Measurements from ENCODE around the gene STK24. TPM values are rescaled to one million over a fixed set of nuclear protein-coding genes. Genes with fewer than 3 reads are reported as not detected.

Gene STK24
- polyA plus RNA-seq, 1 of the 3 experiments (the other 2 are of a cell fraction) = 30.5 TPM

DNA sequence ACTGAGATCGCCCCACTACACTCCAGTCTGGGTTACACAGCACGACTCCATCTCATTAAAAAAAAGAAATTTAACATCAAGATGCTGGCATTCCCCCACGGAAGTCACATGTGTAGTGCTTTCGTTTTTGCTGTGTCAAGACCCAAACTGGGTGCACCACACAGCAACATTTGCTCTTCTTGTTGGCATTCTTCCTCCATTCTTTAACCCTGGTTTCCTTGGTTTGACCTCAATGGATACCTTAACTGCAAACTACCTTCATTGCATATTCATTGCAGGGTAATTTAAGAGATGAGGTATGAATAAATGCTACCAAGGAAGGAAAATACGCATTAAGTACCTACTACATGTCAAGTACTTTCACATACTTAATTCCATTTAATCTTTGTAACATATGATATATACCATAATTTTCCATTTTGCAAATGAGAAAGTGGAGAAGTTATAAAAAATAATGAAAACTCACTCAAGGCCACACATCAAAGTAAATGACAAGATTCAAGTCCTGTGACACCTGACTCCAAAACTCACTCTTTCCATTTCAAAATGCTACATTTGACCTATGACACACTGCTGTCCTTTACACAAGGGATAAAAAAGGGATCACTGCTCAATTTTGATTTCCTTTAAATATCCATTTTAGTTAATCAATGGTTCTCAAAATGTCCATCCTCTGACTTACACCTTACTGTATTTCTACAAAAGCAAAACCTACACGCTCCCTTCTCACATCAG lies 59.2 kb downstream of the STK24 start:
- Histone ChIP-seq H3K27ac (ENCODE audit: low read depth in 2 of 2, low read length in 1 of 2) (no peak overlapping the region), H3K4me2 (no peak overlapping the region), H3K36me3 (replicated peaks in 1 of 2; ENCODE audit: control insufficient read depth in 1 of 2, insufficient read depth in 2 of 2, low read length in 1 of 2) (peaks cover 10 to 27% of the 10 kb centered on the region in 2 experiments), H3K79me2 (ENCODE audit: insufficient read depth) (peaks cover 61% of the 10 kb centered on the region), H3K4me3 (ENCODE audit: low read depth in 2 of 2, low read length in 1 of 2) (no peak overlapping the region), H2AFZ (ENCODE audit: low read depth) (no peak overlapping the region), H3K9me3 (no peaks in the 10 kb centered on the region), H3K9ac (no peak overlapping the region), H3K9me2 (no peaks in the 10 kb centered on the region), H3K27me3 (ENCODE audit: insufficient read depth) (no peaks in the 10 kb centered on the region), H3F3A (replicated peaks; ENCODE audit: insufficient read depth) (peaks cover 5% of the 10 kb centered on the region), H4K20me1 (ENCODE audit: insufficient read depth) (peaks cover 42% of the 10 kb centered on the region), H3K4me1 (ENCODE audit: control insufficient read depth in 1 of 2, insufficient read depth in 2 of 2, low read depth in 1 of 2, low read length in 1 of 2) (peaks cover 0 to 8% of the 10 kb centered on the region in 2 experiments; a peak in 1 of 4 replicates)
- WGBS (ENCODE audit: low lambda C conversion rate) = over 99% methylated on average over 6 of the region's 6 CpGs
- ChIA-PET CTCF (interaction anchor here (0.7 to 0.8 kb wide), 2 partner anchors 10 to 168 kb away, joined by 3 read pairs; no protein-coding TSS in a partner anchor), POLR2A (no interaction called here)
- TF ChIP-seq RCOR1 (IDR thresholded peaks at IDR 0.05; ENCODE audit: low read length) (no peak), CHD2 (IDR thresholded peaks at IDR 0.05; ENCODE audit: low read length, partially characterized antibody) (no peak), JUND (IDR thresholded peaks at IDR 0.05) (no peak), RAD21 (IDR thresholded peaks at IDR 0.05; ENCODE audit: low read length) (no peak), MXI1 (IDR thresholded peaks at IDR 0.05; ENCODE audit: low read depth, low read length) (no peak), SMC3 (IDR thresholded peaks at IDR 0.05; ENCODE audit: low read depth, low read length) (no peak), RFX5 (IDR thresholded peaks at IDR 0.05; ENCODE audit: low read length) (no peak), TEAD4 (IDR thresholded peaks at IDR 0.05; ENCODE audit: borderline replicate concordance, insufficient read depth) (no peak), FOXJ3 (CRISPR knock-in tag; IDR thresholded peaks at IDR 0.05) (no peak)
- no peak for DNase-seq

- Histone ChIP-seq H2AFZ (ENCODE audit: low read depth) (no peak overlapping the region), H3K4me3 (ENCODE audit: low read depth in 2 of 2, low read length in 1 of 2) (no peak overlapping the region), H3K36me3 (replicated peaks in 1 of 2; ENCODE audit: control insufficient read depth in 1 of 2, insufficient read depth in 2 of 2, low read length in 1 of 2) (peaks cover 10 to 29% of the 10 kb centered on the region in 2 experiments), H3K27ac (ENCODE audit: low read depth in 2 of 2, low read length in 1 of 2) (no peak overlapping the region), H3K9ac (no peak overlapping the region), H3K4me1 (ENCODE audit: control insufficient read depth in 1 of 2, insufficient read depth in 2 of 2, low read depth in 1 of 2, low read length in 1 of 2) (peaks cover 0 to 5% of the 10 kb centered on the region in 2 experiments; a peak in 1 of 4 replicates), H3K27me3 (ENCODE audit: insufficient read depth) (no peaks in the 10 kb centered on the region), H4K20me1 (ENCODE audit: insufficient read depth) (peaks cover 23% of the 10 kb centered on the region), H3K4me2 (no peak overlapping the region), H3F3A (replicated peaks; ENCODE audit: insufficient read depth) (peaks cover 5% of the 10 kb centered on the region), H3K79me2 (ENCODE audit: insufficient read depth) (peaks cover 56% of the 10 kb centered on the region), H3K9me2 (no peaks in the 10 kb centered on the region), H3K9me3 (no peaks in the 10 kb centered on the region)
- DNase-seq = no peak
- ChIA-PET POLR2A (no interaction called here), CTCF (interaction anchor here (0.9 kb wide), 1 partner anchor 17 kb away, joined by 3 read pairs; no protein-coding TSS in a partner anchor)
- WGBS (ENCODE audit: low lambda C conversion rate) = 98% methylated on average over 4 of the region's 4 CpGs
- TF ChIP-seq SIN3A (IDR thresholded peaks at IDR 0.05; ENCODE audit: borderline replicate concordance, low read depth, low read length) = no peak
- no peak for TF ChIP-seq GATA2 (CRISPR knock-in tag; IDR thresholded peaks at IDR 0.05)
- no peak for TF ChIP-seq TEAD4 (IDR thresholded peaks at IDR 0.05; ENCODE audit: borderline replicate concordance, insufficient read depth)
- TF ChIP-seq EP300 (IDR thresholded peaks at IDR 0.05; ENCODE audit: borderline replicate concordance in 1 of 2, low read depth in 1 of 2, low read length in 1 of 2) = no peak
- no peak for TF ChIP-seq USF1 (IDR thresholded peaks at IDR 0.05; ENCODE audit: borderline replicate concordance, low read depth)
- TF ChIP-seq RFX5 (IDR thresholded peaks at IDR 0.05; ENCODE audit: low read length) = no peak
- no peak for TF ChIP-seq YY1 (IDR thresholded peaks at IDR 0.05; ENCODE audit: low read depth)
- no peak for TF ChIP-seq MEF2A (IDR thresholded peaks at IDR 0.05; ENCODE audit: borderline replicate concordance, low read depth)
- TF ChIP-seq, protein P1, sequence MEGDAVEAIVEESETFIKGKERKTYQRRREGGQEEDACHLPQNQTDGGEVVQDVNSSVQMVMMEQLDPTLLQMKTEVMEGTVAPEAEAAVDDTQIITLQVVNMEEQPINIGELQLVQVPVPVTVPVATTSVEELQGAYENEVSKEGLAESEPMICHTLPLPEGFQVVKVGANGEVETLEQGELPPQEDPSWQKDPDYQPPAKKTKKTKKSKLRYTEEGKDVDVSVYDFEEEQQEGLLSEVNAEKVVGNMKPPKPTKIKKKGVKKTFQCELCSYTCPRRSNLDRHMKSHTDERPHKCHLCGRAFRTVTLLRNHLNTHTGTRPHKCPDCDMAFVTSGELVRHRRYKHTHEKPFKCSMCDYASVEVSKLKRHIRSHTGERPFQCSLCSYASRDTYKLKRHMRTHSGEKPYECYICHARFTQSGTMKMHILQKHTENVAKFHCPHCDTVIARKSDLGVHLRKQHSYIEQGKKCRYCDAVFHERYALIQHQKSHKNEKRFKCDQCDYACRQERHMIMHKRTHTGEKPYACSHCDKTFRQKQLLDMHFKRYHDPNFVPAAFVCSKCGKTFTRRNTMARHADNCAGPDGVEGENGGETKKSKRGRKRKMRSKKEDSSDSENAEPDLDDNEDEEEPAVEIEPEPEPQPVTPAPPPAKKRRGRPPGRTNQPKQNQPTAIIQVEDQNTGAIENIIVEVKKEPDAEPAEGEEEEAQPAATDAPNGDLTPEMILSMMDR (IDR thresholded peaks at IDR 0.05) = no peak
Observed at GRCh38 chr13:98515818-98516465, 61.0 kb downstream of the STK24 start.
